BLaER1 treated with 17β-estradiol and CSF1 and Interleukin-3, amounts not matched to agents 10 nM and 100 nM (cell line): ENCODE results near the gene ITPK1.

ENCODE experiments used
- H3K27ac ChIP-seq, 11 experiments: shearing (Covaris generic); formaldehyde crosslinking; 2 replicates each; pipeline ENCODE4 v1.8.1; 2022
- H3K27me3 ChIP-seq, 11 experiments: shearing (Covaris generic); formaldehyde crosslinking; 2 replicates each; pipeline ENCODE4 v1.8.1; 2022
- H3K36me3 ChIP-seq, 11 experiments: shearing (Covaris generic); formaldehyde crosslinking; 2 replicates each; pipeline ENCODE4 v1.8.1; 2022
- H3K4me1 ChIP-seq, 10 experiments: shearing (Covaris generic); formaldehyde crosslinking; 2 replicates each; pipeline ENCODE4 v1.8.1; 2022
- H3K4me2 ChIP-seq, 11 experiments: shearing (Covaris generic); formaldehyde crosslinking; 2 replicates each; pipeline ENCODE4 v1.8.1; 2022
- H3K4me3 ChIP-seq, 10 experiments: shearing (Covaris generic); formaldehyde crosslinking; 2 replicates each; pipeline ENCODE4 v1.8.1; 2022
- H3K9ac ChIP-seq, 11 experiments: shearing (Covaris generic); formaldehyde crosslinking; 2 replicates each; pipeline ENCODE4 v1.8.1; 2022
- H3K9me3 ChIP-seq, 11 experiments: shearing (Covaris generic); formaldehyde crosslinking; replicated peaks in 1 of 11; 2 replicates each; pipeline ENCODE4 v1.8.1; 2022
- H4K20me1 ChIP-seq, 11 experiments: shearing (Covaris generic); formaldehyde crosslinking; 2 replicates each; pipeline ENCODE4 v1.8.1; 2022
- Cebpa-rat ChIP-seq, 11 experiments: shearing (Covaris generic); IDR thresholded peaks; 2 replicates each; pipeline ENCODE4 v1.8.1; 2022

The ITPK1 gene

GRCh38 chr14:92959761-92960680, 155.7 kb downstream of the ITPK1 start:
- no peak for TF ChIP-seq Cebpa-rat (IDR thresholded peaks at IDR 0.05)
- H3K36me3 ChIP-seq = peaks cover 23 to 85% (median 69%) of the 10 kb centered on the region in 11 experiments
- H4K20me1 ChIP-seq = peaks cover 0 to 96% (median 19%) of the 10 kb centered on the region in 11 experiments; a peak in 16 of 22 replicates
- peaks cover 0 to 3% (median 0%) of the 10 kb centered on the region in 11 experiments; a peak in 1 of 22 replicates for H3K9me3 ChIP-seq
- no peak overlapping the region for H3K4me3 ChIP-seq
- H3K27me3 ChIP-seq = no peaks in the 10 kb centered on the region
- H3K27ac ChIP-seq = no peak overlapping the region
- 0 out of 22 replicates have a peak overlapping the region, but pooled peaks of 1 of the 11 experiments have one; percentile 9 for H3K9ac ChIP-seq
- H3K4me1 ChIP-seq = peaks cover 3 to 7% (median 7%) of the 10 kb centered on the region in 10 experiments; a peak in 19 of 20 replicates
- H3K4me2 ChIP-seq = no peak overlapping the region

- H3K4me1 ChIP-seq = no peaks in the 10 kb centered on the region
- no peak overlapping the region for H3K27ac ChIP-seq
- no peak overlapping the region for H3K4me3 ChIP-seq
- no peak overlapping the region for H3K4me2 ChIP-seq
- no peak for TF ChIP-seq Cebpa-rat (IDR thresholded peaks at IDR 0.05)
- H3K27me3 ChIP-seq = no peaks in the 10 kb centered on the region
- H3K9me3 ChIP-seq = no peaks in the 10 kb centered on the region
- H3K9ac ChIP-seq = no peak overlapping the region
- H4K20me1 ChIP-seq = peaks cover 0 to 96% (median 10%) of the 10 kb centered on the region in 11 experiments; a peak in 12 of 22 replicates
- H3K36me3 ChIP-seq = peaks cover 23 to 93% (median 78%) of the 10 kb centered on the region in 11 experiments
Observed at GRCh38 chr14:92959189-92959531, 156.6 kb downstream of the ITPK1 start.

- no peak overlapping the region for H3K4me3 ChIP-seq
- no peaks in the 10 kb centered on the region for H3K4me1 ChIP-seq
- no peak overlapping the region for H3K4me2 ChIP-seq
- H3K27ac ChIP-seq = no peak overlapping the region
- H4K20me1 ChIP-seq = peaks cover 0 to 96% (median 5%) of the 10 kb centered on the region in 11 experiments; a peak in 11 of 22 replicates
- H3K9me3 ChIP-seq = no peaks in the 10 kb centered on the region
- H3K27me3 ChIP-seq = no peaks in the 10 kb centered on the region
- TF ChIP-seq Cebpa-rat (IDR thresholded peaks at IDR 0.05) = no peak
- no peak overlapping the region for H3K9ac ChIP-seq
- H3K36me3 ChIP-seq = peaks cover 23 to 96% (median 82%) of the 10 kb centered on the region in 11 experiments
Observed at GRCh38 chr14:92958373-92959188, 157.1 kb downstream of the ITPK1 start.

GRCh38 chr14:92956961-92957360, 158.8 kb downstream of the ITPK1 start:
- TF ChIP-seq Cebpa-rat (IDR thresholded peaks at IDR 0.05) = no peak
- peaks cover 0 to 6% (median 0%) of the 10 kb centered on the region in 10 experiments; a peak in 2 of 20 replicates for H3K4me1 ChIP-seq
- H3K4me3 ChIP-seq = no peak overlapping the region
- H3K9me3 ChIP-seq = no peaks in the 10 kb centered on the region
- H3K9ac ChIP-seq = no peak overlapping the region
- H4K20me1 ChIP-seq = peaks cover 0 to 96% (median 5%) of the 10 kb centered on the region in 11 experiments; a peak in 8 of 22 replicates
- no peak overlapping the region for H3K4me2 ChIP-seq
- no peak overlapping the region for H3K27ac ChIP-seq
- no peaks in the 10 kb centered on the region for H3K27me3 ChIP-seq
- H3K36me3 ChIP-seq = peaks cover 22 to 95% (median 78%) of the 10 kb centered on the region in 11 experiments

- Histone ChIP-seq H3K36me3 (peaks cover 27 to 94% (median 75%) of the 10 kb centered on the region in 11 experiments), H4K20me1 (peaks cover 0 to 94% (median 5%) of the 10 kb centered on the region in 11 experiments; a peak in 9 of 22 replicates), H3K9me3 (no peaks in the 10 kb centered on the region), H3K4me3 (no peak overlapping the region), H3K27me3 (no peaks in the 10 kb centered on the region), H3K4me2 (no peak overlapping the region), H3K9ac (no peak overlapping the region), H3K4me1 (peaks cover 0 to 21% (median 14%) of the 10 kb centered on the region in 10 experiments; a peak in 15 of 20 replicates), H3K27ac (no peak overlapping the region)
- TF ChIP-seq Cebpa-rat (IDR thresholded peaks at IDR 0.05) = no peak
Observed at GRCh38 chr14:92955381-92955780, 160.3 kb downstream of the ITPK1 start.

GRCh38 chr14:92954933-92955332, 160.8 kb downstream of the ITPK1 start:
- no peaks in the 10 kb centered on the region for H3K27me3 ChIP-seq
- peaks cover 0 to 22% (median 16%) of the 10 kb centered on the region in 10 experiments; a peak in 15 of 20 replicates for H3K4me1 ChIP-seq
- peaks cover 0 to 94% (median 4%) of the 10 kb centered on the region in 11 experiments; a peak in 9 of 22 replicates for H4K20me1 ChIP-seq
- H3K9me3 ChIP-seq = no peaks in the 10 kb centered on the region
- TF ChIP-seq Cebpa-rat (IDR thresholded peaks at IDR 0.05) = no peak
- H3K27ac ChIP-seq = no peak overlapping the region
- no peak overlapping the region for H3K9ac ChIP-seq
- H3K4me2 ChIP-seq = no peak overlapping the region
- H3K36me3 ChIP-seq = peaks cover 32 to 94% (median 75%) of the 10 kb centered on the region in 11 experiments
- no peak overlapping the region for H3K4me3 ChIP-seq

- Histone ChIP-seq H3K4me2 (no peak overlapping the region), H3K9me3 (no peaks in the 10 kb centered on the region), H4K20me1 (peaks cover 0 to 93% (median 4%) of the 10 kb centered on the region in 11 experiments; a peak in 8 of 22 replicates), H3K4me3 (no peak overlapping the region), H3K9ac (no peak overlapping the region), H3K36me3 (peaks cover 39 to 94% (median 77%) of the 10 kb centered on the region in 11 experiments), H3K27me3 (no peaks in the 10 kb centered on the region), H3K4me1 (peaks cover 0 to 22% (median 16%) of the 10 kb centered on the region in 10 experiments; a peak in 15 of 20 replicates), H3K27ac (no peak overlapping the region)
- TF ChIP-seq Cebpa-rat (IDR thresholded peaks at IDR 0.05) = no peak
Observed at GRCh38 chr14:92953526-92953925, 162.2 kb downstream of the ITPK1 start.

- no peaks in the 10 kb centered on the region for H3K9me3 ChIP-seq
- no peaks in the 10 kb centered on the region for H3K27me3 ChIP-seq
- no peak overlapping the region for H3K4me2 ChIP-seq
- no peak overlapping the region for H3K4me3 ChIP-seq
- H3K36me3 ChIP-seq = peaks cover 32 to 94% (median 77%) of the 10 kb centered on the region in 11 experiments
- no peak overlapping the region for H3K9ac ChIP-seq
- H3K4me1 ChIP-seq = peaks cover 0 to 22% (median 16%) of the 10 kb centered on the region in 10 experiments; a peak in 15 of 20 replicates
- no peak for TF ChIP-seq Cebpa-rat (IDR thresholded peaks at IDR 0.05)
- H3K27ac ChIP-seq = no peak overlapping the region
- H4K20me1 ChIP-seq = peaks cover 0 to 90% (median 4%) of the 10 kb centered on the region in 11 experiments; a peak in 8 of 22 replicates
Observed at GRCh38 chr14:92952481-92953298, 163.0 kb downstream of the ITPK1 start.
